T-cell (primary cell): ENCODE results near the gene ERO1A. TPM values are rescaled to one million over a fixed set of nuclear protein-coding genes. Genes with fewer than 3 reads are reported as not detected.

Experiments used
- ATAC-seq, 4 experiments: fragments of 200-7000 bp in 3 of 4; fragments of 150-1000 bp in 1 of 4; cut with Tn5 transposase; replicated peaks in 1 of 4; 1 replicate in 3 of 4; 2 replicates in 1 of 4; pipeline ENCODE4 v1.10.0; 2021; ENCODE audit warnings: moderate library complexity in 3 of 4, mild to moderate bottlenecking in 2 of 4, moderate number of reproducible peaks in 1 of 4
- CTCF ChIA-PET, 2 donors: fragments of 300-600 bp; sonication (Branson Sonifier 250); formaldehyde crosslinking; loops; one replicate each; lab custom pipeline; 2022; ENCODE audit warnings: antibody characterized with exemption in 2 of 2; lab: Charles Lee
- POLR2A ChIA-PET, 2 donors: fragments of 300-600 bp; sonication (Branson Sonifier 250); formaldehyde crosslinking; loops; one replicate each; lab custom pipeline; 2022; ENCODE audit warnings: antibody characterized with exemption in 2 of 2; lab: Charles Lee
- DNase-seq, 35 experiments: peaks; one replicate each; pipeline versions ENCODE4 v3.0.0 to v3.0.0-alpha.2; 2013 to 2023
- H3K27ac ChIP-seq: one replicate; pipeline ENCODE4 v1.5.1; 2013; ENCODE audit warnings: low read length
- H3K27me3 ChIP-seq, 2 experiments: replicated peaks in 1 of 2; 1 replicate in 1 of 2; 2 replicates in 1 of 2; pipeline versions ENCODE4 v1.6.1 to v1.7.0; 2013; ENCODE audit warnings: low read length in 1 of 2, mixed read lengths in 1 of 2; ENCODE audit not compliant: control insufficient read depth in 2 of 2, insufficient read depth in 2 of 2; ENCODE audit errors: extremely low read depth in 1 of 2
- H3K36me3 ChIP-seq, 2 donors: 1 replicate in 1 of 2; 2 replicates in 1 of 2; pipeline versions ENCODE4 v1.6.1 to v1.7.0; 2013; ENCODE audit warnings: low read length in 1 of 2; ENCODE audit not compliant: control insufficient read depth in 2 of 2, insufficient read depth in 1 of 2; ENCODE audit errors: extremely low read depth in 1 of 2
- H3K4me1 ChIP-seq, 2 experiments: 1 replicate in 1 of 2; 2 replicates in 1 of 2; pipeline versions ENCODE4 v1.6.1 to v1.7.0; 2013; ENCODE audit warnings: low read length in 2 of 2, mixed read lengths in 1 of 2; ENCODE audit not compliant: insufficient read depth in 2 of 2, control insufficient read depth in 1 of 2; ENCODE audit errors: extremely low read depth in 1 of 2
- H3K4me3 ChIP-seq, 2 donors: 1 replicate in 1 of 2; 2 replicates in 1 of 2; pipeline versions ENCODE4 v1.5.1 to v1.7.0; 2013; ENCODE audit warnings: mild to moderate bottlenecking in 2 of 2, low read length in 1 of 2, moderate library complexity in 1 of 2; ENCODE audit not compliant: control insufficient read depth in 1 of 2; ENCODE audit errors: extremely low read depth in 1 of 2
- H3K9me3 ChIP-seq: 2 replicates; pipeline ENCODE4 v1.7.0; 2013
- H3K27ac Mint-ChIP-seq, 2 donors: one replicate each; pipeline ENCODE4 v1.8.0; 2020 to 2021; ENCODE audit warnings: mild to moderate bottlenecking in 2 of 2, mixed read lengths in 2 of 2
- H3K27me3 Mint-ChIP-seq, 2 donors: one replicate each; pipeline ENCODE4 v1.8.0; 2021 to 2022; ENCODE audit warnings: mixed read lengths in 2 of 2
- H3K36me3 Mint-ChIP-seq: one replicate; pipeline ENCODE4 v1.8.0; 2021; ENCODE audit warnings: mixed read lengths
- H3K4me1 Mint-ChIP-seq, 3 donors: one replicate each; pipeline ENCODE4 v1.8.0; 2020 to 2022; ENCODE audit warnings: mixed read lengths in 3 of 3, mild to moderate bottlenecking in 1 of 3
- H3K4me3 Mint-ChIP-seq, 3 donors: one replicate each; pipeline ENCODE4 v1.8.0; 2020 to 2022; ENCODE audit warnings: mild to moderate bottlenecking in 3 of 3, mixed read lengths in 3 of 3, moderate library complexity in 3 of 3
- H3K9me3 Mint-ChIP-seq, 3 donors: one replicate each; pipeline ENCODE4 v1.8.0; 2020 to 2022; ENCODE audit warnings: mixed read lengths in 3 of 3
- WGBS: methylation state at CpG from one replicate; pipeline ENCODE4 v1.1.5; 2013; ENCODE audit warnings: missing lambda C conversion rate; ENCODE audit not compliant: insufficient coverage; 5-methylcytosine and 5-hydroxymethylcytosine counted together
- total RNA-seq, 35 experiments: library from RNA in 6 of 35; stranded (reverse) in 6 of 35; fragments of 120-200 nt in 1 of 35; gene quantifications; one replicate each; pipeline versions ENCODE4 v1.2.1 to v1.2.4 and lab custom pipeline; 2013 to 2026

The ERO1A gene
- total RNA-seq, 5 donors from 2014 or later (not counting 1 experiment from before 2014, with no cell fraction given): 62.7 to 97.3 (median 91.3) TPM

GRCh38 chr14:52723514-52724359 is 28.4 kb upstream of the ERO1A start:
- no peak overlapping the region for H3K4me3 ChIP-seq
- Mint-ChIP-seq H3K27me3 (no peaks in the 10 kb centered on the region), H3K36me3 (peaks cover 45% of the 10 kb centered on the region), H3K27ac (peak overlapping the region; percentile 81), H3K4me1 (peaks cover 26 to 34% (median 27%) of the 10 kb centered on the region in 3 donors), H3K9me3 (no peaks in the 10 kb centered on the region), H3K4me3 (no peak overlapping the region)
- ATAC-seq (no peak), DNase-seq (no peak)
- no peaks in the 10 kb centered on the region for H3K9me3 ChIP-seq
- H3K27me3 ChIP-seq: no peaks in the 10 kb centered on the region
- peak overlapping the region; percentile 2 for H3K27ac ChIP-seq
- WGBS: 100% methylated on average over 3 of the region's 4 CpGs
- peaks cover 14 to 69% of the 10 kb centered on the region in 2 donors for H3K36me3 ChIP-seq
- no peaks in the 10 kb centered on the region for H3K4me1 ChIP-seq
- CTCF ChIA-PET: interaction anchor here (0.6 to 1.5 kb wide), 4 partner anchors 12 to 27 kb away, joined by 3 to 5 read pairs (median 3); no protein-coding TSS in a partner anchor
- POLR2A ChIA-PET: interaction anchor here (0.6 to 1.6 kb wide), 4 partner anchors 13 to 171 kb away, joined by 3 to 7 read pairs (median 4); partner anchors contain the start of genes GPR137C (in 1 of the 2) and TXNDC16 (in 1 of the 2)

GRCh38 chr14:52716155-52716554 is 20.8 kb upstream of the ERO1A start:
- Histone ChIP-seq H3K4me3 (no peak overlapping the region), H3K36me3 (peaks cover 20 to 73% of the 10 kb centered on the region in 2 donors), H3K9me3 (no peaks in the 10 kb centered on the region), H3K27ac (no peak overlapping the region), H3K4me1 (no peaks in the 10 kb centered on the region), H3K27me3 (no peaks in the 10 kb centered on the region)
- Mint-ChIP-seq H3K4me1 (peaks cover 2 to 11% (median 6%) of the 10 kb centered on the region in 3 donors), H3K27me3 (no peaks in the 10 kb centered on the region), H3K27ac (no peak overlapping the region), H3K9me3 (no peaks in the 10 kb centered on the region), H3K4me3 (no peak overlapping the region), H3K36me3 (peaks cover 49% of the 10 kb centered on the region)
- CTCF ChIA-PET: interaction anchor here in 1 of 2 donors (0.6 kb wide), 1 partner anchor 11 kb away, joined by 4 read pairs; no protein-coding TSS in a partner anchor
- ATAC-seq (no peak), DNase-seq (no peak)
- 100% methylated on average over 1 of the region's 6 CpGs for WGBS
- POLR2A ChIA-PET: interaction anchor here in 1 of 2 donors (0.6 to 1.2 kb wide), 2 partner anchors 11 to 19 kb away, joined by 3 read pairs; no protein-coding TSS in a partner anchor

GRCh38 chr14:52711666-52712065 is 16.3 kb upstream of the ERO1A start:
- H3K4me1 ChIP-seq: peaks cover 4 to 12% of the 10 kb centered on the region in 2 experiments
- H3K9me3 ChIP-seq: no peaks in the 10 kb centered on the region
- DNase-seq (no peak), ATAC-seq (no peak)
- Mint-ChIP-seq H3K9me3 (no peaks in the 10 kb centered on the region), H3K4me3 (no peak overlapping the region), H3K27me3 (no peaks in the 10 kb centered on the region), H3K4me1 (peaks cover 30 to 45% (median 40%) of the 10 kb centered on the region in 3 donors), H3K36me3 (peaks cover 51% of the 10 kb centered on the region), H3K27ac (no peak overlapping the region)
- WGBS: no CpG with 5 or more reads among the region's 1 CpG
- no peaks in the 10 kb centered on the region for H3K27me3 ChIP-seq
- ChIA-PET POLR2A (interaction anchor here (0.6 to 1.9 kb wide), 3 partner anchors 12 to 159 kb away, joined by 6 to 7 read pairs (median 7); partner anchors contain the start of genes GPR137C (in 1 of the 2), STYX (in 1 of the 2) and TXNDC16 (in 1 of the 2)), CTCF (interaction anchor here in 1 of 2 donors (0.8 kb wide), 2 partner anchors 8 to 12 kb away, joined by 3 read pairs; no protein-coding TSS in a partner anchor)
- H3K4me3 ChIP-seq: no peak overlapping the region
- peaks cover 14 to 54% of the 10 kb centered on the region in 2 donors for H3K36me3 ChIP-seq
- no peak overlapping the region for H3K27ac ChIP-seq

- Mint-ChIP-seq H3K4me3 (peak within 1 kb of the TSS; percentile 98 to 100 (median 99)), H3K27ac (peak within 1 kb of the TSS; percentile 98 to 99), H3K27me3 (no peaks in the 10 kb centered on the region), H3K9me3 (no peaks in the 10 kb centered on the region), H3K4me1 (peaks cover 37 to 52% (median 50%) of the 10 kb centered on the region in 3 donors), H3K36me3 (peaks cover 27% of the 10 kb centered on the region)
- peak within 1 kb of the TSS; percentile 83 for H3K27ac ChIP-seq
- WGBS: under 1% methylated on average over 33 of the region's 43 CpGs
- no peaks in the 10 kb centered on the region for H3K27me3 ChIP-seq
- DNase-seq (peak; percentile 86 to 98 (median 94)), ATAC-seq (peak; percentile 98 to 99 (median 98))
- peak within 1 kb of the TSS; percentile 87 to 89 for H3K4me3 ChIP-seq
- peaks cover 0 to 22% of the 10 kb centered on the region in 2 donors for H3K36me3 ChIP-seq
- no peaks in the 10 kb centered on the region for H3K9me3 ChIP-seq
- ChIA-PET CTCF (no interaction called here), POLR2A (interaction anchor here (0.9 to 1.0 kb wide), 2 partner anchors 35 kb away, joined by 3 to 9 read pairs; no protein-coding TSS in a partner anchor)
- peaks cover 12 to 16% of the 10 kb centered on the region in 2 experiments for H3K4me1 ChIP-seq
Observed at GRCh38 chr14:52706724-52707706, 11.7 kb upstream of the ERO1A start, which contains the start of gene PSMC6. PSMC6 (plus strand) TSS chr14:52707200; CDS start chr14:52707220, 20 bp downstream.

- peak in 20 of 35 experiments; percentile 7 to 52 (median 20) for DNase-seq
- peaks cover 12 to 16% of the 10 kb centered on the region in 2 experiments for H3K4me1 ChIP-seq
- WGBS: 100% methylated on average over 2 of the region's 5 CpGs
- peaks cover 0 to 15% of the 10 kb centered on the region in 2 donors for H3K36me3 ChIP-seq
- Mint-ChIP-seq H3K27me3 (no peaks in the 10 kb centered on the region), H3K27ac (peak overlapping the region; percentile 98 to 99), H3K9me3 (no peaks in the 10 kb centered on the region), H3K4me1 (peaks cover 37 to 49% (median 46%) of the 10 kb centered on the region in 3 donors), H3K4me3 (peak overlapping the region; percentile 98 to 100 (median 99)), H3K36me3 (peaks cover 21% of the 10 kb centered on the region)
- peak overlapping the region; percentile 87 to 89 for H3K4me3 ChIP-seq
- H3K9me3 ChIP-seq: no peaks in the 10 kb centered on the region
- no peaks in the 10 kb centered on the region for H3K27me3 ChIP-seq
- ATAC-seq: peak; percentile 4 to 37 (median 28)
- CTCF ChIA-PET: no interaction called here
- H3K27ac ChIP-seq: peak overlapping the region; percentile 83
- POLR2A ChIA-PET: interaction anchor here in 1 of 2 donors (0.9 kb wide), 1 partner anchor 36 kb away, joined by 9 read pairs; no protein-coding TSS in a partner anchor
Observed at GRCh38 chr14:52706286-52706685, 10.9 kb upstream of the ERO1A start.
